Breast epithelium (tissue), 3 donors: ENCODE results near the gene PDHX.

Source experiments
- POLR2A ChIP-seq: fragments of 450-650 bp; IDR thresholded peaks from one replicate; pipeline ENCODE4 v1.6.1; 2016; ENCODE audit warnings: antibody characterized with exemption, mild to moderate bottlenecking, moderate library complexity
- POLR2AphosphoS5 ChIP-seq, 3 donors: sonication (generic); formaldehyde crosslinking; IDR thresholded peaks; one replicate each; pipeline ENCODE4 v1.6.1; 2017; ENCODE audit warnings: antibody characterized with exemption in 3 of 3

- TF ChIP-seq POLR2AphosphoS5 (IDR thresholded peaks at IDR 0.05) (no peak), POLR2A (no peak)
Measured at GRCh38 chr11:34928268-34928959, 12.0 kb downstream of the PDHX start.
